ENCODE data around the gene KYNU. TPM values are rescaled to one million over a fixed set of nuclear protein-coding genes. Genes with fewer than 3 reads are reported as not detected.
"Not testable (repeated sequence)": the region's sequence is repeated elsewhere in the genome, so short reads cannot be mapped to it uniquely, and the experiment has no call there.

The KYNU gene
- total RNA-seq, 2 donors from 2014 or later, result 0.56 TPM; not detected in 1

GRCh38 chr2:142864605-142865004, 12.9 kb upstream of the KYNU start:
- not testable (repeated sequence) for H3K4me3 Mint-ChIP-seq; H3K9me3 Mint-ChIP-seq; H3K27ac Mint-ChIP-seq; DNase-seq (ENCODE audit: low spot score); ATAC-seq; H3K36me3 Mint-ChIP-seq; H3K27me3 Mint-ChIP-seq
- H3K4me1 Mint-ChIP-seq (ENCODE audit: low read depth in 2 of 2), result peaks cover 17 to 23% of the 10 kb centered on the region in 2 donors

GRCh38 chr2:142865924-142866323, 11.5 kb upstream of the KYNU start:
- ATAC-seq (no peak), DNase-seq (ENCODE audit: low spot score) (no peak)
- Mint-ChIP-seq H3K4me1 (ENCODE audit: low read depth in 2 of 2) (peaks cover 17 to 23% of the 10 kb centered on the region in 2 donors), H3K27me3 (no peaks in the 10 kb centered on the region), H3K4me3 (peak overlapping the region; percentile 17), H3K36me3 (no peaks in the 10 kb centered on the region), H3K9me3 (no peaks in the 10 kb centered on the region), H3K27ac (no peak overlapping the region)

- peaks cover 17 to 23% of the 10 kb centered on the region in 2 donors for H3K4me1 Mint-ChIP-seq (ENCODE audit: low read depth in 2 of 2)
- no peak overlapping the region for H3K27ac Mint-ChIP-seq
- H3K9me3 Mint-ChIP-seq, result no peaks in the 10 kb centered on the region
- H3K4me3 Mint-ChIP-seq, result peak overlapping the region; percentile 35
- H3K27me3 Mint-ChIP-seq, result no peaks in the 10 kb centered on the region
- no peaks in the 10 kb centered on the region for H3K36me3 Mint-ChIP-seq
- DNase-seq (ENCODE audit: low spot score) (no peak), ATAC-seq (no peak)
These were observed 11.0 kb upstream of the KYNU start for GRCh38 chr2:142866426-142866825.

- no peak for ATAC-seq
- no peaks in the 10 kb centered on the region for H3K27me3 Mint-ChIP-seq
- H3K4me1 Mint-ChIP-seq (ENCODE audit: low read depth in 2 of 2), result peaks cover 17 to 23% of the 10 kb centered on the region in 2 donors
- H3K36me3 Mint-ChIP-seq, result no peaks in the 10 kb centered on the region
- H3K27ac Mint-ChIP-seq, result no peak overlapping the region
- no peak overlapping the region for H3K4me3 Mint-ChIP-seq
- no peak for DNase-seq (ENCODE audit: low spot score)
- no peaks in the 10 kb centered on the region for H3K9me3 Mint-ChIP-seq
These were observed 10.3 kb upstream of the KYNU start for GRCh38 chr2:142867136-142867535.

GRCh38 chr2:142868229-142868762, 9.2 kb upstream of the KYNU start:
- peak overlapping the region in 1 of 2 donors; percentile 52 for H3K27ac Mint-ChIP-seq
- H3K4me1 Mint-ChIP-seq (ENCODE audit: low read depth in 2 of 2), result peaks cover 17 to 23% of the 10 kb centered on the region in 2 donors
- peak; percentile 65 for DNase-seq (ENCODE audit: low spot score)
- H3K36me3 Mint-ChIP-seq, result no peaks in the 10 kb centered on the region
- peak; percentile 76 to 79 for ATAC-seq
- H3K4me3 Mint-ChIP-seq, result peak overlapping the region; percentile 47
- H3K9me3 Mint-ChIP-seq, result no peaks in the 10 kb centered on the region
- no peaks in the 10 kb centered on the region for H3K27me3 Mint-ChIP-seq

GRCh38 chr2:142869065-142869460, 8.4 kb upstream of the KYNU start:
- not testable (repeated sequence) for H3K27me3 Mint-ChIP-seq; DNase-seq (ENCODE audit: low spot score); ATAC-seq; H3K36me3 Mint-ChIP-seq; H3K4me3 Mint-ChIP-seq; H3K9me3 Mint-ChIP-seq
- peak overlapping the region in 1 of 2 donors; percentile 52 for H3K27ac Mint-ChIP-seq
- H3K4me1 Mint-ChIP-seq (ENCODE audit: low read depth in 2 of 2), result peaks cover 17 to 23% of the 10 kb centered on the region in 2 donors

DNA sequence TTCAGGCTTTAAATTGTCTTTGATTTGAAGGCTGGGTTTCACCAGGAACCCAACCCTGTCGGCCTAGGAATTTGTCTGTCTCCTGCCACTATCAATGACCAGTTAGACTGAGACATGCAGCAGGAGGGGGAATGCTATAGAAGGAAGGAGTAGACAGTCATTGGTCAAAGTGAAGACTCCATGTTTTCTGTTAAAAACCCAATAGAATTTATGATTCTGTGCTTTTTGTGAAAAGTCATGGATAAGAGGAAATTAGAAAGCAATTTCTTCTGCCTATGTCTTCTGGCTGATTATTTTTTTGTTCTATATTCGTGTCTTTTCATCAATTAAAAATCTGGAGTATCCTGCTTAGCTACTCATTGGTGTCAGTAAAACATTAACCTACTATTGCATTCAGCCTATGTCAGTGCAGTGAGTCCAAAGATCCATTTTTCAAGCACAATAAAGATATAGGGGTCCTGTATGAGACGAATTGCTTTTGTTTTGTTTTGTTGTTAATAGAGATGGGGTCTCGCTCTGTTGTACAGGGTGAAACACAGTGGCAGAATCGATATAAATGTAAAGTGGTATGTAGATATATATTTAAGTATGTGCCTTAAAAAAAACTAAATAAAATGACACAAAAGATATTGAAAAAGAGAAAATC, 7.9 kb upstream of the KYNU start:
- H3K4me3 Mint-ChIP-seq, result no peak overlapping the region

GRCh38 chr2:142870526-142870925, 6.9 kb upstream of the KYNU start:
- ATAC-seq (no peak), DNase-seq (ENCODE audit: low spot score) (no peak)
- H3K27me3 Mint-ChIP-seq, result peaks cover 0 to 3% of the 10 kb centered on the region in 2 donors
- H3K36me3 Mint-ChIP-seq, result no peaks in the 10 kb centered on the region
- peaks cover 17 to 21% of the 10 kb centered on the region in 2 donors for H3K4me1 Mint-ChIP-seq (ENCODE audit: low read depth in 2 of 2)
- no peak overlapping the region for H3K27ac Mint-ChIP-seq
- no peak overlapping the region for H3K4me3 Mint-ChIP-seq
- H3K9me3 Mint-ChIP-seq, result no peaks in the 10 kb centered on the region

More for the DNA sequence above, 7.9 kb upstream of the KYNU start:
- Mint-ChIP-seq H3K27ac (no peak overlapping the region), H3K4me1 (ENCODE audit: low read depth in 2 of 2) (peaks cover 17 to 23% of the 10 kb centered on the region in 2 donors), H3K27me3 (peaks cover 0 to 3% of the 10 kb centered on the region in 2 donors), H3K9me3 (no peaks in the 10 kb centered on the region), H3K36me3 (no peaks in the 10 kb centered on the region)
- ATAC-seq (no peak), DNase-seq (ENCODE audit: low spot score) (no peak)

DNA sequence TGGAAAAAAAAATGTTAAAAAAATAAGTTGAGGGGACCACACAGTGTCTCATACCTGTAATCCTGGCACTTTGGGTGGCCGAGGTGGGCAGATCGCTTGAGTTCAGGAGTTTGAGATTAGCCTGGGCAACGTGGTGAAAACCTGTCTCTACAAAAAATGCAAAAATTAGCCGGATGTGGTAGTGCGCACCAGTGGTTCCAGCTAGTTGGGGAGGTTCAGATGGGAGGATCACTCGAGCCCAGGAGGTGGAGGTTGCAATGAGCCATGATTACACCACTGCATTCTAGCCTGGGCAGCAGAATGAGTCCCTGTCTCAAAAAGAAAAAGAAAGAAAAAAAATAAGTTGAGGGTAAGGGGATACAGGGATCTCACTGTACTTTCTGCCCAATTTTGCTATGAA, 6.1 kb upstream of the KYNU start:
- no peak for DNase-seq (ENCODE audit: low spot score)
- no peaks in the 10 kb centered on the region for H3K9me3 Mint-ChIP-seq
- no peaks in the 10 kb centered on the region for H3K36me3 Mint-ChIP-seq
- H3K4me3 Mint-ChIP-seq, result no peak overlapping the region
- H3K27me3 Mint-ChIP-seq, result peaks cover 0 to 3% of the 10 kb centered on the region in 2 donors
- no peak for ATAC-seq
- H3K27ac Mint-ChIP-seq, result no peak overlapping the region
- H3K4me1 Mint-ChIP-seq (ENCODE audit: low read depth in 2 of 2), result peaks cover 13 to 15% of the 10 kb centered on the region in 2 donors

GRCh38 chr2:142872882-142873724, 4.4 kb upstream of the KYNU start:
- Mint-ChIP-seq H3K9me3 (no peaks in the 10 kb centered on the region), H3K36me3 (no peaks in the 10 kb centered on the region), H3K4me3 (no peak overlapping the region), H3K27ac (no peak overlapping the region), H3K4me1 (ENCODE audit: low read depth in 2 of 2) (peaks cover 4 to 5% of the 10 kb centered on the region in 2 donors), H3K27me3 (peaks cover 0 to 3% of the 10 kb centered on the region in 2 donors)
- DNase-seq (ENCODE audit: low spot score) (no peak), ATAC-seq (no peak)

DNA sequence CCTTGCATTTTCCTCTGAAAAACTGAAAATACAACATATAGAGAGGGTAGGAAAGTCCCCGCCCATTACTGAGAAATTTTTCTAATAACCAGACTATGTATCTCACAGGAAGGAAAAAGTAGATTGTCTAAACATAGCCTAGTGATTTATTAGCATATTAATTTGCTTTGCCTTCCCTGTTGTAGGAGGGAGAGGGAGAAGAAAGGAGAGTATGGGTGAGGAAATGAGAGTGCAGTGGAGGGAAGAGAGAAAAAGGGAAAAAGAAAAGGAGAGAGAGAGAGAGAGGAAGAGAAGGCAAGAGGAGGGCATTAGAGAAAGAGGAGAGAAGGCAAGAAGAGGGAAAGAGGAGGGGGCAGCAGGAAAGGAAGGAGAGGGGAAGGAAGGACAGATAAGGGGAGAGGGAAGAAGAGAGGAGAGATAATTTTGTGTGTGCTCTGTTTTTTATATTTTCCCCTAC, 3.6 kb upstream of the KYNU start:
- Mint-ChIP-seq H3K27ac (no peak overlapping the region), H3K36me3 (no peaks in the 10 kb centered on the region), H3K27me3 (peaks cover 0 to 3% of the 10 kb centered on the region in 2 donors), H3K4me3 (no peak overlapping the region), H3K4me1 (ENCODE audit: low read depth in 2 of 2) (no peaks in the 10 kb centered on the region), H3K9me3 (no peaks in the 10 kb centered on the region)
- no peak for DNase-seq (ENCODE audit: low spot score)
- no peak for ATAC-seq

DNA sequence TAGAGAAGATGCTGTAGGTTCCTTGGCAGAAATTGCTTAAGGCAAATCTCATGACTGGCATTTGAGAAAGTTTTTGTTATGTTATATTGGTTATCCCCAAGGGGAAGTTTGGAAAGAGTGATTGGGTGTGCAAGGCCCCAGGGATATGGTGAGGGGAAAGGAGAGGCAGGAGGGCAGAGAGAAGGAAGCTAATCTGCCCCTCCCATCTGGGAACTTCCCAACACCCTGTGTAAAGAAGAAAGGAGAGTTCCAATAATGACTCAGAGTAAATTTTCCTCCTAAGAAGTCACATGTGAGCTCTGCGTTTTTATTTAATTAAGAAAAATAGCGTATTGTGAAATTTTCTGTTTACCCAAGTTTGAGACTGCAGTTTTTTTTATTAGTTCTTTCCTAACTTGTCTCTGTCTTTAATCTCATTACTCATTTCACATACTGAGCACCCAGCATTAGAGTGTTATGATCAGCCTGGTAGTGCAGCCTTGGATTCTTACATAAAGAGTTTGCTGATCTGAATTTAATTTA, 3.1 kb upstream of the KYNU start:
- H3K4me3 Mint-ChIP-seq, result no peak overlapping the region
- H3K9me3 Mint-ChIP-seq, result no peaks in the 10 kb centered on the region
- H3K27me3 Mint-ChIP-seq, result peaks cover 0 to 3% of the 10 kb centered on the region in 2 donors
- no peaks in the 10 kb centered on the region for H3K4me1 Mint-ChIP-seq (ENCODE audit: low read depth in 2 of 2)
- H3K36me3 Mint-ChIP-seq, result no peaks in the 10 kb centered on the region
- ATAC-seq (no peak), DNase-seq (ENCODE audit: low spot score) (no peak)
- H3K27ac Mint-ChIP-seq, result no peak overlapping the region

DNA sequence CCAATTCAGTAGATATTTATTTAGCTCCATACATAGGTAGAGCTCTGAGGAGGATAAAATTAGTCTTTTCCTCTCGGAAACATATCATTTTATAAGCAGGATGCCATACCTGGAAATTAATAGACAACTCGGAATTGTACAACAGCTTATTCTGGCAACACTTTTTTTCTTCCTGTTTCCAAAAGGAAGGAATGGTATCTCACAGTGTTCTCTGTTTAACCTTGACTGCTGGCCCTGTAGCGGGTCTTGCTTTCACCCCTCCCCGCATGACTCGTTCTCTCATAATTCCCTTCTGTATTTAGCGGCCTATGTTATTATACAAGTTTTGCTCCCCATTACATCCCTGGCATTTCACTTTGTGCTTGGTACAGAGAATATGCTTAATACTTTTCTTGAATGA, 2.5 kb upstream of the KYNU start:
- no peak overlapping the region for H3K27ac Mint-ChIP-seq
- DNase-seq (ENCODE audit: low spot score), result no peak
- H3K4me3 Mint-ChIP-seq, result no peak overlapping the region
- no peak for ATAC-seq
- peaks cover 0 to 3% of the 10 kb centered on the region in 2 donors for H3K27me3 Mint-ChIP-seq
- no peaks in the 10 kb centered on the region for H3K36me3 Mint-ChIP-seq
- H3K4me1 Mint-ChIP-seq (ENCODE audit: low read depth in 2 of 2), result no peaks in the 10 kb centered on the region
- no peaks in the 10 kb centered on the region for H3K9me3 Mint-ChIP-seq

DNA sequence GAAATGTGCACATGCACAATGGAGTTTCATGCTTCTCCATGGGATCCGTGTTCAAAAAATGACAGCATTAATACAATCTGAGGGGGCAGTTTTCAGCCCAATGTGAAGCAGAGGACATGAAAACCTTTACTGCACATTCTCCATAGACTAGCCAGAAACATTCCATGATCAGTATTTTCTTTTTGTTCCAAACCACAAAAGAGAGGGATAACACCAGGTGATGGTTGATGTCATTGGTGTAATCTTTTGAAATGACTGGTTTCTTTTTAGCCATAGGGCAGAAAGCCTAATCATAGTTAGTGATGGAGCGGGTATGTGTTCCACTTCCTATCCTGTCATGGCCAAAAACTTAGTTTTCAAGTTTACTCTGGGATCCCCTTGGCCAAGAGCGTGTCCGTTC, 1.8 kb upstream of the KYNU start:
- no peaks in the 10 kb centered on the region for H3K9me3 Mint-ChIP-seq
- ATAC-seq, result no peak
- no peak overlapping the region for H3K4me3 Mint-ChIP-seq
- no peak overlapping the region for H3K27ac Mint-ChIP-seq
- H3K36me3 Mint-ChIP-seq, result no peaks in the 10 kb centered on the region
- DNase-seq (ENCODE audit: low spot score), result no peak
- peaks cover 0 to 3% of the 10 kb centered on the region in 2 donors for H3K27me3 Mint-ChIP-seq
- H3K4me1 Mint-ChIP-seq (ENCODE audit: low read depth in 2 of 2), result no peaks in the 10 kb centered on the region
